Retina (tissue), 1 donor: ENCODE results near the gene CD9.

Experiments used
- DNase-seq: peaks from one replicate; pipeline ENCODE4 v3.0.0-alpha.2; 2016

The CD9 gene

DNA sequence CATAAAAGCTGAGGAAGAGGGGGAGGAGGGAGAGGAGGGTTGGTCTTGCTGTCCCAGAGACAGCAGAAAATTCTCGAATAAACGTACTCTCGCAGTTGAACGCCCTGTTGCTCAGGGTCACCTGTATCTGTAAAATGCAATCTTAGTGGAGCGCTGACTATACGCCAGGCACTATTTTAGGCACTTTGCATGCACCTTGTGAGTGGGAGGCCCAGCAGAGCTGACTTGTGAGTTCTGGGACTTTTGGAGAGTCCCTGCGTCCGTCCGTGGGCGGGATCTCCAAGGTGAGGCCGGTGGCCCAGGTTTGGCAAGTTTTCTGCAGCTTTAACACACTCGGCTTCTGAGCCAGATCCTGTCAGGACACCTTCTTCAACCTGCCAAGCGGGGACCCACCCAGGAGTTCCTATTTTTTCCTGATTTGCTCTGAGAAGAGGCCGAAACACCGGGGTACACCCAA, 77.8 kb downstream of the CD9 start:
- DNase-seq: no peak

DNA sequence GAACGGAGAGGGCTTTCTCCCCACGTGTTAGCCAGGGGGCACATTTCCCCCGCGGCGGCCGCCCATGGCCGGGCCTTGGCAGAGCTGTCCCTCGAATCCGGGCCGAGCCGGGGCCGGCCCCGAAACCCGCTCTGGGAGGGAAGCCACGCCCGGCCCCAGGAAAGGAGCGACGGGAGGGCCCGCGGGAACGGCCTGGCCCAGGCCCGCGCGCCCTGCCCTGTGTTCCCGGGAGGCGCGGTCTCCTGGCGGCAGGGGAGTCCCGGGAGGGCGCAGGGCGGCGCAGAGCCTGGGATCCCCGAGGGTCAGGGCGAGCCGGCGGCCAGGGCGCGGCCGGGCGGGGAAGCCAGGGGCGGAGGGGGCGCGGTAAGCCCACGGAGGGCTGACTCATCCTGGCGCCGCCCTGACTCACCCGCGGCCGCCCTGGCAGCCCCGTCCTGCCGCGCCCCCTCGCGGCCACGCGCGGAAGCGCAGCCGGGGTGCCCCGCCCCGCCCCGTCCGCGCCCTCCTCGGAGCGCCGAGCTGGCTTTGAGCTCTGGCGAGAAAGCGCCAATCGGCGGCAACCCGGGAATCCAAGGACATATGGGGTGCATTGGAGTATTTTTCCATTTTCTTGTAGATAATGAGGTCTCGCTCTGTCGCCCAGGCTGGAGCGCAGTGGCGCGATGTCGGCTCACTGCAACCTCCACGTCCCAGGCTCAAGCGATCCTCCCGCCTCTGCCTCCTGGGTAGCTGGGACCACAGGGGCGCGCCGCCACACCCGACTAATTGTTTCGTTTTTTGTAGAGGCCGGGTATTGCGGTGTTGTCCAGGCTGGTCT, 78.4 kb downstream of the CD9 start:
- DNase-seq: peak; percentile 84

GRCh38 chr12:6279256-6279628, 79.0 kb downstream of the CD9 start:
- no peak for DNase-seq

DNA sequence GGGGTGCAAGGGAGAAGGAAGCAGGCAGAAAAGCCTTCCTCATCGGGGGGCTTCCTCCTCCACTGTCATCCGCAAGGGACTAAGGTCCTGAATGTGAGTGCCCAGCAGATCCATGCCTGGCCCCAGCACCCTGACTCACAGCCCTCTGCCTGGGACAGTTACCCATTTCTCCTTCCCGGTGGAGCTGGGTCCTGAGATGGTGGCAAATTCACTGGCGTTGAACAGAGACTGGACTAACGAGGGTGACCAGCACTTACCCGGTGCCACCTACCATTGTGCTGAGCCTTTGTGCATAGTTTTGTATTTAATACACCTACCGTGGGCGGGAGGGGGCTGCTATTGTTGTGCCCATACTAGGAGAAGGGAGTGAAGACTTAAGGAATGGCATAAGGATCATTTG, 79.4 kb downstream of the CD9 start:
- DNase-seq: no peak

GRCh38 chr12:6280053-6280469, 79.9 kb downstream of the CD9 start:
- no peak for DNase-seq

- DNase-seq: no peak
Measured at GRCh38 chr12:6280672-6281071, 80.5 kb downstream of the CD9 start.

- no peak for DNase-seq
Measured at GRCh38 chr12:6281081-6281809, 81.0 kb downstream of the CD9 start.

DNA sequence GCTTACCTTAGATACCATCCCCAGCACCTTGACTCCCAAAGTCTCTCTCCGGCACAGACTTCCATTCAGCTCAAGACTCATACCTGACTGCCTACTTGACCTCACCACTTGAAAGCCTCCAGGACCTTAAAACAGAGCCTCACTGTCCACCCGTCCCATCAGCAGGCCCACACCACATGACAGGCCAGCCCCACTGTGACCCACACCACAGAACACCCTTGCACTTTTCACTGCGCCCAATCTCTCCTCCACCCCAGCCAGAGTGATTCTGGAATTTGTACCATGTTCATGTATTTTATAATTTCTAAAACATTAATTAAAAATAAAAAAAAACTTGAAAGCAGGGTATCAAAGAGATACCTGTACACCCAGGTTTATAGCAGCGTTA, 82.2 kb downstream of the CD9 start:
- no peak for DNase-seq

DNA sequence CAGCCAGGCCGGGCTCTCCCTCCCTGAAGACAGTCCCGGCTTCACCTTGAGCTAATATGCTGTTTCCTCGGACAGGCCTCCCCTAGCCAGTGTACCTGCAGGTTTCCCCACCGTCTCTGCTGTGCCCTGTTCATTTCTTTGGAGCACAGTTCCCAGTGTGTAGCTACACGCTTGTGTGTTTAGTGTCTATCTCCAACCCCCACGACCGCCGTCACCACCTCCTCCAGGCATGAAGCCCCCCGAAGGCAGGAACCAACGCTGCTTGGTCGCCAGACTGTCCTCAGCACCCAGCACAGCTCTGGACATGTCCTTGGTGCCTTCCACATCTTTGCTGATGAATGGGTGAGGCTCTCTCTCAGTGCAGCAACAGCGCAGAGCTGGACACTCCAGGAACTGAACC, 84.1 kb downstream of the CD9 start:
- no peak for DNase-seq

GRCh38 chr12:6285063-6285477, 84.9 kb downstream of the CD9 start:
- peak; percentile 85 for DNase-seq

DNA sequence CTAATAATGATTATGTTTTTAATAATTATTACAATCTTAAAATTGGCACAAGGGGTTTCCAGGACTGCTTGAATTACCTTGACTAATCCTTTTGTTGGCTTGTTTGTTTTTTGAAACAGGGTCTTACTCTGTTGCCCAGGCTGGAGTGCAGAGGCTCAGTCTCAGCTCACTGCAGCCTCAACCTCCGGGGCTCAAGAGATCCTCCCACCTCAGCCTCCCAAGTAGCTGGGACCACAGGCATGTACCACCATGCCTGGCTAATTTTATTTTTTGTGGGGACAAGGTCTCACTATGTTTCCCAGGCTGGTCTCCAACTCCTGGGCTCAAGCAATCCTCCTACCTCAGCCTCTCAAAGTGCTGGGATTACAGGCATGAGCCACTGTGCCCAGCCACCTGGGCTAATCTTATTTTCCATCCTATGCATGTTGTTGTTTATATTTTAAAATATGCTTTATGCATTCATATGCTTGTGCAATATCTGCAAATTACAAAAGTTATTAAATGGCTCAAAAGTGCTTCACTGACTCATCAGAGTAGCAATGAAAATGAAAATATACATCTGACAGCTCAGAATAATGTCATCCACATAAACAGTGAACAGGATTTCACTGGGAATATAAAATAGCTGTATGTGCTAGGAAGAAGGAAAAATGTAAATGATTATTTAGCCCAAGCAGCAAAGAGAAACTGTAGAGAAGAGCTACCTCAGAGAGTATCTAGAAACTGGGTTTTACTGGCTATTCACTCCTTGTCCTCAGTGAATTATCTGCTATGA, 85.5 kb downstream of the CD9 start:
- no peak for DNase-seq
